Naive thymus-derived CD8-positive, alpha-beta T cell (primary cell): ENCODE measurements around the gene HAGH. TPM values are rescaled to one million over a fixed set of nuclear protein-coding genes. Genes with fewer than 3 reads are reported as not detected.

Experiments used
- ATAC-seq, 2 donors: fragments of 150-1000 bp; cut with Tn5 transposase in 1 of 2; sonication (Bioruptor Pico), chemical (Tn5 transposase) in 1 of 2; 1 replicate in 1 of 2; 2 replicates in 1 of 2; pipeline ENCODE4 v1.10.0; 2021; ENCODE audit warnings: mild to moderate bottlenecking in 2 of 2, moderate library complexity in 2 of 2
- POLR2A ChIA-PET: fragments of 350-600 bp; sonication (Branson Sonifier 250); formaldehyde crosslinking; loops from one replicate; lab custom pipeline; 2021; ENCODE audit warnings: antibody characterized with exemption; lab: Charles Lee
- DNase-seq, 10 donors: peaks; one replicate each; pipeline versions ENCODE4 v3.0.0 to v3.0.0-alpha.2; 2020 to 2022
- H3K27ac Mint-ChIP-seq, 10 donors: one replicate each; pipeline ENCODE4 v1.8.0; 2020 to 2022; ENCODE audit warnings: mild to moderate bottlenecking in 10 of 10, mixed read lengths in 10 of 10, moderate library complexity in 4 of 10, inconsistent platforms in 1 of 10
- H3K27me3 Mint-ChIP-seq, 5 donors: one replicate each; pipeline ENCODE4 v1.8.0; 2021 to 2022; ENCODE audit warnings: mixed read lengths in 5 of 5
- H3K36me3 Mint-ChIP-seq, 3 donors: one replicate each; pipeline ENCODE4 v1.8.0; 2020 to 2022; ENCODE audit warnings: mixed read lengths in 3 of 3, mild to moderate bottlenecking in 2 of 3, inconsistent platforms in 1 of 3
- H3K4me1 Mint-ChIP-seq, 4 donors: one replicate each; pipeline ENCODE4 v1.8.0; 2021 to 2022; ENCODE audit warnings: mixed read lengths in 4 of 4
- H3K4me3 Mint-ChIP-seq, 10 donors: one replicate each; pipeline ENCODE4 v1.8.0; 2020 to 2022; ENCODE audit warnings: mild to moderate bottlenecking in 10 of 10, mixed read lengths in 10 of 10, moderate library complexity in 6 of 10, inconsistent platforms in 1 of 10
- H3K9me3 Mint-ChIP-seq, 9 donors: one replicate each; pipeline ENCODE4 v1.8.0; 2020 to 2022; ENCODE audit warnings: mixed read lengths in 9 of 9, mild to moderate bottlenecking in 3 of 9, inconsistent platforms in 1 of 9, moderate library complexity in 1 of 9
- polyA plus RNA-seq, 3 donors: library from polyadenylated mRNA; unstranded; fragments of 300-500 nt; fragmentation: Illumina TruSeq; gene quantifications; one replicate each; pipeline ENCODE4 v1.2.3, GENCODE V29; 2021
- total RNA-seq, 8 experiments: library from RNA in 2 of 8; stranded (reverse) in 2 of 8; gene quantifications; one replicate each; pipeline ENCODE4 v1.2.3 and lab custom pipeline; 2021 to 2026

Gene HAGH
- total and polyA plus RNA-seq, 5 experiments from 2014 or later: 38.7 to 67.8 (median 60.0) TPM

- DNase-seq: no peak
Observed at GRCh38 chr16:1780677-1781072, 46.0 kb downstream of the HAGH start.

DNA sequence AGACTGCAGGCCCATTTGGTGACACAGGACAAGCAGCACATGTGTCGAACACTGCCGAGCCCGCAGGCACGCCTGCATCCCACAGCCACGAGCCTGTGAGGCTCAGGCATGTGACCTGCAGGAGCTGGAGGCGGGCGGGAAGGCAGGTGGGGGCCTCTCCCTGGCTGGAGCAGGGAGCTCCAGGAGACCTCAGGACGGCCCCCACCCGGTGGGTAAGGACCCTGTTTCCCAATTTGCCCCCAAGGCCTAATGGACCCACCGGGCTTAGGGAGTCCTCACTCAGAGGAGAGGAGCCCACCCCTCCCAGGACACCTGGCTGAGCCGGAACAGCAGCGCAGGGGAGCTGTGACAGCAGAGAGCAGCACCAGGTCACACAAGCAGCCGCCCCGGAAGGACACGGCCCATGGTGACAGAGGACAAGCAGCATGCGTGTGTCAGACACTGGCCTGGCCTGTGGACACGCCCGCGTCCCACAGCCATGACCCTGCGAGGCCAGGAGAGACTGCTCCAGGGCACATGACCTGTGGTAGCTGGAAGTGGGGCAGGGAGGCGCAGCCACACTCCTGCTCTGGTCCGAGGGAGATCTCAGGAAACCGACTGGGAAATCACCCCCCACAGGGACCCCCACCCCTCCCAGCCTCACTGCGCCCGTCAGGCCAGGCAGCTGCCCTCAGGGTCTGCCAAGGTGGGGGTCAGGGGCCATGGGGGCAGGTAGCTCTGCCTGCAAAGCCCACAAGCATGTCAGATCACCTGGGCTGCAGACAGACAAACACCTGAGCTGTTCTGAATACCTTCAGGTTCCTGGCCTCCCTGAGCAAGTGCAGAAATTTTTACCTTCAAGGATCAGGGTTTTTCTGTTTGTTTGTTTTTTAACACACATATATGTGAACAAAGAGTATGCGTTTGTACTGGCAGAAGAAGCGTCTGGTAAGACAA lies 46.6 kb downstream of the HAGH start:
- peaks cover 0 to 7% (median 0%) of the 10 kb centered on the region in 3 donors for H3K36me3 Mint-ChIP-seq
- H3K4me3 Mint-ChIP-seq: peak overlapping the region in 5 of 10 donors; percentile 22 to 92 (median 39)
- no peak for ATAC-seq
- H3K9me3 Mint-ChIP-seq: no peaks in the 10 kb centered on the region
- H3K4me1 Mint-ChIP-seq: peaks cover 6 to 35% (median 22%) of the 10 kb centered on the region in 4 donors
- H3K27me3 Mint-ChIP-seq: no peaks in the 10 kb centered on the region
- peak overlapping the region in 3 of 10 donors; percentile 22 to 68 (median 22) for H3K27ac Mint-ChIP-seq
- POLR2A ChIA-PET: interaction anchor here (1.0 to 1.6 kb wide), 3 partner anchors 9 to 359 kb away, joined by 3 to 8 read pairs (median 4); partner anchors contain the start of genes TBL3 and UQCC4
- no peak for DNase-seq

More at GRCh38 chr16:1780677-1781072, 46.0 kb downstream of the HAGH start:
- peaks cover 0 to 12% (median 0%) of the 10 kb centered on the region in 3 donors for H3K36me3 Mint-ChIP-seq
- H3K4me1 Mint-ChIP-seq: peaks cover 8 to 39% (median 26%) of the 10 kb centered on the region in 4 donors
- H3K9me3 Mint-ChIP-seq: no peaks in the 10 kb centered on the region
- H3K27ac Mint-ChIP-seq: peak overlapping the region in 9 of 10 donors; percentile 15 to 85 (median 46)
- POLR2A ChIA-PET: interaction anchor here (0.6 to 5.6 kb wide), 4 partner anchors 9 to 241 kb away, joined by 3 to 118 read pairs (median 6); partner anchors contain the start of genes EME2, MRPS34, NME3 and TBL3
- no peaks in the 10 kb centered on the region for H3K27me3 Mint-ChIP-seq
- H3K4me3 Mint-ChIP-seq: peak overlapping the region in 8 of 10 donors; percentile 27 to 92 (median 61)
- ATAC-seq: no peak

- DNase-seq (no peak), ATAC-seq (no peak)
- Mint-ChIP-seq H3K9me3 (no peaks in the 10 kb centered on the region), H3K27ac (peak overlapping the region in 3 of 10 donors; percentile 43 to 71 (median 49)), H3K4me1 (peaks cover 6 to 36% (median 20%) of the 10 kb centered on the region in 4 donors), H3K36me3 (peaks cover 0 to 6% (median 0%) of the 10 kb centered on the region in 3 donors), H3K27me3 (no peaks in the 10 kb centered on the region), H3K4me3 (peak overlapping the region in 2 of 10 donors; percentile 18 to 34)
- POLR2A ChIA-PET: interaction anchor here (0.6 to 1.6 kb wide), 5 partner anchors 9 to 358 kb away, joined by 3 to 8 read pairs (median 4); partner anchors contain the start of genes IGFALS and UQCC4
Observed at GRCh38 chr16:1779234-1779701, 47.4 kb downstream of the HAGH start.

DNA sequence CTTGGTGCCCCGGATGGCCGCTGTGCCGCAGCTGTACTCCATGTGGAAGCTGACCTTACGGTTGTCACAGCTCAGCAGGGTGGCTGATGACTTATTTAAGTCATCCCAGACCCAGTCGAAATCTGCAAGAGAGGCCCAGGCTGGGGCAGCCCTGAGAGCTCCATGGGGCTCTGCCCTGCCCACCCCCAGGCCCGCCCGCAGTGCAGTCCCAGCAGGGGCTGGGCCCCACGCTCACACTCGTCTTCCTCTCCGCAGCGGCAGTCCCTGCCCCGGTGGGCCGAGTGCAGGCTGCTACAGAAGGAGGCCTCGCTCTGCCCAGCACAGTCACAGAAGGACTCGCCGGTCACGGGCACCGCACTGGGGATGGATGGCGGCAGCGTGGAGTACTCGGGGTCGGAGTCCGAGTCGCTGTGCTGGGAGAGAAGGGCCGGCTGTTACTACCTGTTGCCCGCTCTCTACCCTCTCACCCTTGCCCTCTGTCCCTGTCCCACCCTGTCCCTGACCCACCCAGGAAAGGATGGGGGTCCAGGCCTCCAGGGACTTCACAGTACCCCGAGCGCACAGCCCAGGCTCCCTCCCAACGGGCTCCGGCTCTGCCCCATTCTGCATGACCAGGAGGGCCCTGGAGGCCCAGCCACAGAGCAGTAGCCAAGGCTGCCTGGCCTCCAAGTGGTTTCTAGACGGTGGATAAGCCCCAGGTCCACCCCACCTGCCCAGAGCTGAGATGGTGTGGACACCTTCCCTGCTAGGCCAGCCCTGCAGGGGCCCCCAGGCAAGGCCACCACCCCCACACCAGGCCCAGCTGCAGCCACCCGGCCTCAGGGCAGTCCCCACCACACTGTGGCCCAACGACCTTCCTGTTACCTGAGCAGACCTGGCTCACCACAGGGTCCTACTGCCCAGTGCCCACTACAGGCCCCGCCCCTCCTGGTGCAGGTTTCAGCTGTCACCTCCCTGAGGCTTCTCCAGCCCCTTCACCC lies 48.1 kb downstream of the HAGH start:
- Mint-ChIP-seq H3K4me1 (peaks cover 6 to 34% (median 22%) of the 10 kb centered on the region in 4 donors), H3K36me3 (peaks cover 0 to 6% (median 0%) of the 10 kb centered on the region in 3 donors), H3K9me3 (no peaks in the 10 kb centered on the region), H3K27ac (peak overlapping the region in 4 of 10 donors; percentile 34 to 71 (median 49)), H3K27me3 (no peaks in the 10 kb centered on the region), H3K4me3 (no peak overlapping the region)
- no peak for ATAC-seq
- DNase-seq: no peak
- POLR2A ChIA-PET: interaction anchor here (0.6 to 1.4 kb wide), 4 partner anchors 14 to 306 kb away, joined by 3 to 5 read pairs (median 4); partner anchors contain the start of genes IGFALS and MAPK8IP3

- Mint-ChIP-seq H3K36me3 (peaks cover 0 to 4% (median 0%) of the 10 kb centered on the region in 3 donors), H3K27ac (peak overlapping the region in 3 of 10 donors; percentile 34 to 55 (median 43)), H3K4me3 (no peak overlapping the region), H3K4me1 (peaks cover 3 to 30% (median 19%) of the 10 kb centered on the region in 4 donors), H3K27me3 (no peaks in the 10 kb centered on the region), H3K9me3 (no peaks in the 10 kb centered on the region)
- ATAC-seq (no peak), DNase-seq (no peak)
- POLR2A ChIA-PET: interaction anchor here (0.6 to 1.4 kb wide), 2 partner anchors 71 to 748 kb away, joined by 3 to 5 read pairs; partner anchors contain the start of gene MAPK8IP3
Observed at GRCh38 chr16:1777375-1778199, 49.0 kb downstream of the HAGH start.

GRCh38 chr16:1776991-1777374 lies 49.6 kb downstream of the HAGH start:
- no peak for ATAC-seq
- Mint-ChIP-seq H3K27ac (peak overlapping the region in 2 of 10 donors; percentile 28 to 61), H3K4me1 (peaks cover 6 to 32% (median 22%) of the 10 kb centered on the region in 4 donors), H3K27me3 (no peaks in the 10 kb centered on the region), H3K36me3 (peaks cover 0 to 7% (median 0%) of the 10 kb centered on the region in 3 donors), H3K9me3 (no peaks in the 10 kb centered on the region), H3K4me3 (peak overlapping the region in 1 of 10 donors; percentile 26)
- POLR2A ChIA-PET: interaction anchor here (0.6 to 1.4 kb wide), 2 partner anchors 71 to 748 kb away, joined by 3 to 5 read pairs; partner anchors contain the start of gene MAPK8IP3
- no peak for DNase-seq

DNA sequence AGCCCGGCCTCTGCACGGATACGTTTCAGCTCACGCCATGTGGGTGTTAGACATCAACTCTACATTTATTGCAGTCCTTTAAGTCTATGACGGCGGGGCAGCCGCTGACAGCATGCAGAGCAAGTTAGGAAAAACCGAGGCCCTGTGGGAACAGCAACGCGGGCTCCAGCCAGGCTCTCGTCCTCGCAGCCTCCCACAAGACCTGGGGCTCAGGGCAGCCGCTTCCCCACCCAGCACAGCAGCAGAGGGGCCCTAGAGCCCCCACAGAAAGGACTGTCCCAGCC lies 50.0 kb downstream of the HAGH start:
- no peaks in the 10 kb centered on the region for H3K27me3 Mint-ChIP-seq
- ATAC-seq (no peak), DNase-seq (no peak)
- H3K36me3 Mint-ChIP-seq: peaks cover 0 to 5% (median 0%) of the 10 kb centered on the region in 3 donors
- H3K27ac Mint-ChIP-seq: peak overlapping the region in 2 of 10 donors; percentile 28 to 61
- H3K4me3 Mint-ChIP-seq: peak overlapping the region in 1 of 10 donors; percentile 26
- H3K9me3 Mint-ChIP-seq: no peaks in the 10 kb centered on the region
- H3K4me1 Mint-ChIP-seq: peaks cover 7 to 33% (median 22%) of the 10 kb centered on the region in 4 donors
- POLR2A ChIA-PET: interaction anchor here (1.4 kb wide), 1 partner anchor 70 kb away, joined by 5 read pairs; the partner anchor contains the start of gene MAPK8IP3

- DNase-seq: no peak
- peak overlapping the region in 1 of 10 donors; percentile 28 for H3K27ac Mint-ChIP-seq
- peaks cover 0 to 5% (median 0%) of the 10 kb centered on the region in 3 donors for H3K36me3 Mint-ChIP-seq
- POLR2A ChIA-PET: interaction anchor here (1.3 to 7.3 kb wide), 2 partner anchors 8 to 51 kb away, joined by 5 to 118 read pairs; partner anchors contain the start of genes FAHD1, HAGH, NUBP2 and SPSB3
- peak overlapping the region in 1 of 10 donors; percentile 65 for H3K4me3 Mint-ChIP-seq
- no peaks in the 10 kb centered on the region for H3K9me3 Mint-ChIP-seq
- H3K27me3 Mint-ChIP-seq: no peaks in the 10 kb centered on the region
- H3K4me1 Mint-ChIP-seq: peaks cover 6 to 27% (median 17%) of the 10 kb centered on the region in 4 donors
- no peak for ATAC-seq
Observed at GRCh38 chr16:1775846-1776671, 50.6 kb downstream of the HAGH start.

GRCh38 chr16:1775006-1775845 lies 51.4 kb downstream of the HAGH start:
- H3K4me3 Mint-ChIP-seq: peak overlapping the region in 8 of 10 donors; percentile 22 to 71 (median 46)
- H3K4me1 Mint-ChIP-seq: peaks cover 6 to 25% (median 17%) of the 10 kb centered on the region in 4 donors

More at GRCh38 chr16:1775006-1775845, 51.4 kb downstream of the HAGH start:
- POLR2A ChIA-PET: interaction anchor here (1.0 to 7.3 kb wide), 4 partner anchors 8 to 164 kb away, joined by 3 to 118 read pairs (median 4); partner anchors contain the start of genes FAHD1, HAGH, IFT140 and NUBP2
- Mint-ChIP-seq H3K9me3 (no peaks in the 10 kb centered on the region), H3K36me3 (peaks cover 0 to 3% (median 0%) of the 10 kb centered on the region in 3 donors), H3K27me3 (no peaks in the 10 kb centered on the region), H3K27ac (no peak overlapping the region)
- DNase-seq: no peak
- ATAC-seq: no peak
